Suppressor macrophage (primary cell): ENCODE data around the gene NFIX.

ENCODE experiments used
- DNase-seq, 4 experiments: peaks; one replicate each; pipeline ENCODE4 v3.0.0-alpha.2; 2020 to 2022

NFIX gene

GRCh38 chr19:13128583-13128982, 133.3 kb downstream of the NFIX start:
- DNase-seq, result no peak

GRCh38 chr19:13129384-13129783, 134.1 kb downstream of the NFIX start:
- no peak for DNase-seq

GRCh38 chr19:13130886-13131490, 135.7 kb downstream of the NFIX start:
- no peak for DNase-seq

- DNase-seq, result no peak
Measured at GRCh38 chr19:13132471-13133180, 137.4 kb downstream of the NFIX start.

- no peak for DNase-seq
Measured at GRCh38 chr19:13133241-13133870, 138.1 kb downstream of the NFIX start.

- DNase-seq, result no peak
Measured at GRCh38 chr19:13134626-13135025, 139.4 kb downstream of the NFIX start.

GRCh38 chr19:13135068-13136062, 140.1 kb downstream of the NFIX start:
- DNase-seq, result no peak

- DNase-seq, result no peak
Measured at GRCh38 chr19:13137290-13137794, 142.1 kb downstream of the NFIX start.

GRCh38 chr19:13138171-13138915, 143.1 kb downstream of the NFIX start:
- no peak for DNase-seq

GRCh38 chr19:13138916-13139198, 143.6 kb downstream of the NFIX start:
- peak in 1 of 4 experiments; percentile 22 for DNase-seq

GRCh38 chr19:13139633-13140311, 144.5 kb downstream of the NFIX start:
- no peak for DNase-seq

GRCh38 chr19:13146763-13147563, 151.7 kb downstream of the NFIX start:
- DNase-seq, result peak; percentile 91 to 95 (median 94)
